Thoracic aorta (tissue), 2 donors: ENCODE results near the gene TK2. TPM values are rescaled to one million over a fixed set of nuclear protein-coding genes. Genes with fewer than 3 reads are reported as not detected.
"Not testable (repeated sequence)": the region's sequence is repeated elsewhere in the genome, so short reads cannot be mapped to it uniquely, and the experiment has no call there.

Source experiments
- ATAC-seq: fragments of 150-250 bp; one replicate; pipeline ENCODE4 v1.8.0; 2017; ENCODE audit warnings: low read depth; ENCODE audit not compliant: insufficient number of reproducible peaks, low FRiP score
- DNase-seq: peaks from one replicate; pipeline ENCODE4 v3.0.0-alpha.2; 2020; ENCODE audit warnings: low spot score
- H3K27ac ChIP-seq, 2 donors: fragments of 200-600 bp; sonication (generic); 1 replicate in 1 of 2; 2 replicates in 1 of 2; pipeline ENCODE4 v1.5.1; 2016; ENCODE audit warnings: mild to moderate bottlenecking in 2 of 2, moderate library complexity in 2 of 2
- H3K27me3 ChIP-seq: fragments of 200-600 bp; sonication (generic); replicated peaks from 2 replicates; pipeline ENCODE4 v1.6.0; 2016; ENCODE audit warnings: mild to moderate bottlenecking; ENCODE audit not compliant: insufficient read depth
- H3K36me3 ChIP-seq: fragments of 200-600 bp; sonication (generic); one replicate; pipeline ENCODE4 v1.5.1; 2016
- H3K4me1 ChIP-seq, 2 donors: fragments of 200-600 bp; sonication (generic); 1 replicate in 1 of 2; 2 replicates in 1 of 2; pipeline versions ENCODE4 v1.5.1 to v1.6.0; 2016; ENCODE audit warnings: low read depth in 2 of 2, mild to moderate bottlenecking in 1 of 2; ENCODE audit not compliant: control insufficient read depth in 1 of 2
- H3K4me3 ChIP-seq: fragments of 200-600 bp; sonication (generic); 2 replicates; pipeline ENCODE4 v1.5.1; 2016; ENCODE audit warnings: mild to moderate bottlenecking
- H3K9me3 ChIP-seq: fragments of 200-600 bp; sonication (generic); 2 replicates; pipeline ENCODE4 v1.5.1; 2016
- CTCF ChIP-seq: fragments of 200-600 bp; sonication (generic); IDR thresholded peaks from one replicate; pipeline ENCODE4 v1.5.1; 2019; ENCODE audit warnings: antibody characterized with exemption
- total RNA-seq, 2 donors: library from RNA; depleted of rRNA; stranded (reverse); fragments of >200 nt; gene quantifications; one replicate each; pipeline versions ENCODE4 v1.1.0 to v1.2.3, GENCODE V29; 2016

TK2 gene
- total RNA-seq, 2 donors from 2014 or later: 41.7 to 55.5 TPM

- no peak for TF ChIP-seq CTCF
- ATAC-seq: no peak
- H3K4me1 ChIP-seq: peaks cover 9 to 20% of the 10 kb centered on the region in 2 donors
These were observed 22.4 kb upstream of the TK2 start for GRCh38 chr16:66572356-66572755.

GRCh38 chr16:66569827-66570405 is 20.0 kb upstream of the TK2 start:
- H3K4me1 ChIP-seq: peaks cover 9 to 20% of the 10 kb centered on the region in 2 donors
- no peaks in the 10 kb centered on the region for H3K9me3 ChIP-seq
- DNase-seq (no peak), ATAC-seq (no peak)
- TF ChIP-seq CTCF: no peak
- H3K27ac ChIP-seq: no peak overlapping the region
- H3K36me3 ChIP-seq: no peaks in the 10 kb centered on the region
- no peaks in the 10 kb centered on the region for H3K27me3 ChIP-seq
- H3K4me3 ChIP-seq: no peak overlapping the region

More at GRCh38 chr16:66572356-66572755, 22.4 kb upstream of the TK2 start:
- Histone ChIP-seq H3K4me3 (no peak overlapping the region), H3K36me3 (no peaks in the 10 kb centered on the region), H3K27ac (no peak overlapping the region), H3K9me3 (no peaks in the 10 kb centered on the region), H3K27me3 (no peaks in the 10 kb centered on the region)
- no peak for DNase-seq

GRCh38 chr16:66569131-66569530 is 19.2 kb upstream of the TK2 start:
- Histone ChIP-seq H3K4me1 (peaks cover 9 to 20% of the 10 kb centered on the region in 2 donors), H3K36me3 (no peaks in the 10 kb centered on the region), H3K9me3 (no peaks in the 10 kb centered on the region), H3K27ac (no peak overlapping the region), H3K27me3 (no peaks in the 10 kb centered on the region), H3K4me3 (no peak overlapping the region)
- no peak for TF ChIP-seq CTCF
- DNase-seq (no peak), ATAC-seq (no peak)

GRCh38 chr16:66568355-66568754 is 18.4 kb upstream of the TK2 start:
- H3K36me3 ChIP-seq: no peaks in the 10 kb centered on the region
- no peaks in the 10 kb centered on the region for H3K9me3 ChIP-seq
- no peaks in the 10 kb centered on the region for H3K27me3 ChIP-seq
- peaks cover 9 to 20% of the 10 kb centered on the region in 2 donors for H3K4me1 ChIP-seq
- H3K27ac ChIP-seq: no peak overlapping the region
- DNase-seq (no peak), ATAC-seq (no peak)
- H3K4me3 ChIP-seq: no peak overlapping the region
- no peak for TF ChIP-seq CTCF

GRCh38 chr16:66567270-66567669 is 17.3 kb upstream of the TK2 start:
- not testable (repeated sequence) for H3K9me3 ChIP-seq, H3K4me3 ChIP-seq, ATAC-seq, H3K27ac ChIP-seq, H3K27me3 ChIP-seq, DNase-seq, H3K36me3 ChIP-seq
- H3K4me1 ChIP-seq: peaks cover 9 to 20% of the 10 kb centered on the region in 2 donors
